C4-2B (cell line): ENCODE data around the gene TAC3.

Experiments
- H3K27ac ChIP-seq: fragments of 450-650 bp; 2 replicates; pipeline ENCODE4 v1.5.1; 2017
- CTCF ChIP-seq: fragments of 450-650 bp; conservative IDR thresholded peaks from 2 replicates; pipeline ENCODE4 v1.5.1; 2017; ENCODE audit warnings: mild to moderate bottlenecking
- ZFX ChIP-seq: fragments of 450-650 bp; IDR thresholded peaks from 2 replicates; pipeline ENCODE4 v1.6.1; 2017

The TAC3 gene

GRCh38 chr12:57044889-57045288, 28.6 kb upstream of the TAC3 start:
- TF ChIP-seq CTCF (no peak), ZFX (no peak)
- H3K27ac ChIP-seq = no peak overlapping the region

GRCh38 chr12:57044468-57044867, 28.1 kb upstream of the TAC3 start:
- TF ChIP-seq CTCF = no peak
- no peak for TF ChIP-seq ZFX
- H3K27ac ChIP-seq = no peak overlapping the region

GRCh38 chr12:57042695-57043094, 26.4 kb upstream of the TAC3 start:
- TF ChIP-seq CTCF (no peak), ZFX (no peak)
- H3K27ac ChIP-seq = no peak overlapping the region

- H3K27ac ChIP-seq = no peak overlapping the region
- TF ChIP-seq ZFX (no peak), CTCF (no peak)
These were observed 24.4 kb upstream of the TAC3 start for GRCh38 chr12:57040750-57041149.

GRCh38 chr12:57040211-57040610, 23.9 kb upstream of the TAC3 start:
- TF ChIP-seq CTCF (no peak), ZFX (no peak)
- H3K27ac ChIP-seq = no peak overlapping the region

- no peak for TF ChIP-seq CTCF
- no peak for TF ChIP-seq ZFX
These were observed 22.9 kb upstream of the TAC3 start for GRCh38 chr12:57039016-57039798.

GRCh38 chr12:57037264-57037663, 20.9 kb upstream of the TAC3 start:
- H3K27ac ChIP-seq = no peak overlapping the region
- TF ChIP-seq ZFX (no peak), CTCF (no peak)

More at GRCh38 chr12:57039016-57039798, 22.9 kb upstream of the TAC3 start:
- H3K27ac ChIP-seq = no peak overlapping the region
